GM20431 (cell line): Measurements from ENCODE around the gene FPR2.
"Not testable (repeated sequence)": the region's sequence is repeated elsewhere in the genome, so short reads cannot be mapped to it uniquely, and the experiment has no call there.

Source experiments
- in situ Hi-C: fragments of 300-500 bp; cut with MseI, MboI; formaldehyde crosslinking; loops from one replicate; pipeline ENCODE4 v1.15.0; 2020; ENCODE audit warnings: low sequenced_read_pairs; ENCODE audit not compliant: unreplicated experiment

FPR2 gene

DNA sequence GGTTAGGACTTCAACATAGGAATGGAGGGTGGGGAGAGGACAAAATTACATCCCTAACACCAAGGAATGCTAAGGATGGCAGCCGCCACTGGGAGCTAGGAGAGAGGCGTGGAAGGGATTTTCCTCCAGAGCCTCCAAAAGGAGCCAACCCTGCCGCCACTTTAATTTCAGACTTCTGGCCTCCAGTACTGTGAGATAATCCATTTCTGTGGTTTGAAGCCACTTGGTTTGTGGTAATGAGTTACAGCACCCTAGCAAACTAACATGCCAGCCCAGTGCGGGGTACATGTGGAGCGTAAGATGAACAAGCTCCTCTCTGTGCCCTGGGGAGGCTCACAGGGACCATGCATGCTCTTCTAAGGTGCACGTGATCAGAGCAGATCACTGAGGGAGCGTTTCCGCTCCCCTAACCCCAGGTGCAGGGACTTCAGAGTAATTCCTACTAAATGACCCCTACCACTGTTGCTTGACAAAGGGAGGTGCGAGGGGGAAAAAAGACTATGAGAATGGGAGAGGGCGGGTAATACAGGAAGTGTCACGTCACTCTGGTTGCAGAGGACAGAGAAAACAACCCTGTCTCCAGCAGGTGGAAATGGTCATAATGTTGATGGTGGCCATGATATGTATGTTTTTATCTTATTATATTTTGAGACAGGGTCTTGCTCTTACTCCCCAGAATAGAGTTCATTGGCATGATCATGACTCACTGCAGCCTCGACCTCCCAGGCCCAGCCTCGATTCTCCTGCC is 21.3 kb upstream of the FPR2 start:
- in situ Hi-C loops = no loop called here

DNA sequence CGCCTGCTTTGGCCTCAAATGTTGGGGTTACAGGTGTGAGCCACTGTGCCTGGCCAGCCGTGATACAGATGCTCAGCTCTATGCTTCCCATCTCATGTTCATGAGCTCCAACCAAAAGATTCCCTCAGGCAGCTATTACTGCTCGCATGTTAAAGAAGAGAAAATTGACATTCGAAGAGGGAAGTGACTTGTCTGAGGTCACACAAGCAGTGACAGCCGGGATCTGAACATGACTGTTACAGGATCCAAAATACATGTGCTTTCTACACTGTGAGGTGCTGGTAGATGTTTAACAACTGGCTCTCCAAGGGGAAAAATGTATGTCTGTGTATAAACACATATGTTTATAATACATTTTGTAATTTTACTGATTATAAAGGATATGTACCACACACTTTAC is 20.6 kb upstream of the FPR2 start:
- in situ Hi-C loops = no loop called here

DNA sequence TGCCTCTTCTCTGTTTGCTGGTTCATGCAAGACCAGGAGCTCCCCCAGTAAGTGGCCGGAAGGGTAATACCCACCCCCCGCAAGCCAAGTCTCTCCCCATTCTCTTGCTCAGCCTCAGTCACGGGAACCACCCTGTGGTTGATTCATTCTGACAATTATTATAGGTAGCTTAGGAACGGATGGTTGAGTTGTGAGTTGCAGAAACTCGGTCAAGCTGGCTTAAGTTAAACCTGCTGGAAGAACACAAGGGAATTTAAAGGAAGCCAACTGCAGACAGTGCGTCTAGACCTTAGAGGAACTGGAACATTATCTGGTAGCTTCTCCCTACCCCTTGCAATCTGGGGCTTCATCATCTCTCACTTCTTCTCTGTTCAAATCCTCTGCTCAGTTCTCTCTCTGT is 18.2 kb upstream of the FPR2 start:
- in situ Hi-C loops = no loop called here

DNA sequence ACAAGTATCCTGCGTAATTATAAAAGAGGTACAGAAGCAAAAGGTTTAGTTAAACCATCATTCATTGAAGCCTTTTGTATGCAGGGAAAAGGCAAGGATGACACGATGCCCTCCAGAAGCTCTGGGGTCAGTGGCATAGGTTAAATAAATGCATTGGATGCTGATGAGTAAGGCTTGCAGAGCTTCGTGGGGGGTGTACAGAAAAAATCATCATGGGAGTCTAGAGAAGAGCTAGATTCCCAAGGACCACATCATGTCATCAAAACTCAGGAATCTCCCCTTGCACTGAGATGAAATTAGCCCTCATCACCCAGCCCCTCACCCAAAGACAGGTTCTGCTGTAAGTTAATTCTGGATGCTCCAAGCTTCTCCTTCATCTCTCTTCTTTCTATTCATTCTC is 17.6 kb upstream of the FPR2 start:
- in situ Hi-C loops = no loop called here

DNA sequence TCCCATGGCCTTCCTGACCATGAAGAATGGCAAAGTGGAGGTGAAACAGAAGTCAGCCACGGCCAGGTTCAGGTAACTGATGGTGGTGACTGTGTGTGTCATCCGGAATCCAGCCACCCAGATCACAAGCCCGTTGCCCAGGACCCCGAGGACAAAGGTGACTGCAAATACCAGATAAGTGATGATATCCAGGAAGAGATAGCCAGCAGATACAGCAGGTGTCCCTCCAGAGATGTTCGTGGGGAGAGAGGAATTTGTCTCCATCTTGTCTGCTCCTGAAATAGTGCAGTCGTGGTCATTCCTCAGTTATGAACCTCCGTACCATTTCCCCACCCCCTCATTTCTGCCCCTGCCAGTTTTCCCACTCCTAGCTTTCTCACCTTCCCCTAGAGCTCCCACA is 14.2 kb upstream of the FPR2 start:
- in situ Hi-C loops = no loop called here

DNA sequence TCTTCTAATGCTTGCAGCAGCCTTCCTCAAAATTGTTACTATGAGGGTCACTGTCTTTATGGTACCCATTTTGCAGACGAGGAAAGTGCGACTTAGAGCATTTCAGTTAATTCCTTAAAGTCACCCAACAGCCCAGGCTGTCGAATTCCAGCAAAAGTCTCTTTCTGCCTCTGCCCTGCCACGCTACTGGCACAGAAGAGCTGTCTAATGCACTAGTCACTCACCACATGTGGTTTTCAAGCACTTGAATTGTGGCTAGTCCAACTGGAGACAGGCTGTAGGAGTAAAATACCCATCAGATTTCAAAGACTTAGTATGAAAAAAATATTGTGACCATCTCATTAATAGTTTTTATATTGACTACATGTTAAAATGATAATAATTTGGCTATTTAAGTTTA is 11.0 kb upstream of the FPR2 start:
- in situ Hi-C loops = no loop called here

DNA sequence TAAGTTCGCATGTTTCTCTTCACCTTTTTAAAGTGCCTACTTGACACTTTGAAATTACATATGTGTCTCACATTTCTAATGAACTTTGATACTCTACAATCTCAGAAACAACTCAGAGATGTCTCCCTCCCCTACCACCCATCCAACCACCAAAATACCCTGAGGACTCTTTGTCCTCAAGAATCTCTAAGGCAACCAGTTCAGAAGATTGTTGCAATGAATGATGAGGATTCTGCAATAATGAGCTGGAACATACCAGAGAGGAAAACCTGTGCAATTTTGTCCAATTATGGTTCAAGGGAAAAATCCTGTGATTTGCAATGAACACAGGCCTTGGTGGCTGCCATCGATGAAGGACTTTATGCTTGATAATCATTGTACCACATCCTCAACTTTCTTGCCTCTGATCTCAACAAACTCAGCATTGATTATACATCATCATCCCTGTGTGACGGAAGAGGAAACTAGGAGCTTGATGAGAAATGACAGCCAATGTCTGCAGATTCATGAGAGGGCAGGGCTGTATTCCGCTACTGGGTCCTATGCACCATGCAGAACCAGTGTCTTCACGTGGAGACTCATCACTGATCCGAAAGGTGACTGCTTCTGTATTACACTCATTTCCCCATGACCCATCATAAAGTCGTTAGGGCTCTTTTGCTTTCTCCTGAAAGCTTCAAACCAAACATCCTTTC is 10.4 kb upstream of the FPR2 start:
- in situ Hi-C loops = no loop called here

DNA sequence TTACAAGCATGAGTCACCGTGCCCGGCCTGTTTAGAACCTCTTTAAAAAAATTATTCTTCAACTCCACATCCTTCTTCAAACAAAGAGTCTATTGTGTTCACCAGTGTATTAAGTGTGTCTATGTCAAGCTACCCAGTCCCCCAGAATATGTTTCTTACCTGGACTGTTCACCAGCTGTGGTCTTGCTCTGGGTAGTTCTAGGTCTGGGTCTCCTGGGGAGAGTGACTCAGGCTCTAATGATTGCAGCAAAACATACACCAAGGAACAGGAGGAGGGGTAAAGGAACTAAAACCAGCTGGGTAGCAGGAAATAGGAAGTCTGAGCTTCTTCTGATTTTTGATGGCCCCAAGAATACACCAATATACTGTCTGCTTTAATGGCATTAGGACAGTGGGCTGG is 9.3 kb upstream of the FPR2 start, which contains the start of gene FPR1:
FPR1 (minus strand) TSS at position 224 of the 400 bp plus-strand sequence. CDS start 4,884 bp downstream, outside the sequence.
- in situ Hi-C loops = no loop called here

DNA sequence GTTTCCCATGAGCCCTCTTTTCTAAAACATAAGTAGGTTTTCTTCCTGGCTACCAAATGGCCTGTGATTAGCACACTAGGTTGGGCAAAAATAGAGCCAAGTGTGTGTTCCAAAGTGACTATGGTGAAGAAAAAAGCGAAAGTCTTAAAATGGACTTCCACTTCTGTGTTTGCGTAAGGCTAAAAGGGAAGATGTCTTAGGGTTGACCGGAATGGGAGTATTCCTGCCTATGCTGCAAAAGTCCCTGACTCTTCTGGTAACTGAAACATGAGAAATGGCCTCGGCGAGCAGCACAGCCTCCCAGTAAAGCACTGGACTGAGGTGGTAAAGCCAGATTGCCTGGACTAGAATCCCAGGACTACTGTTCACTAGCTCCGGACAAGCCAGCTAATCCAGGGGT is 6.9 kb upstream of the FPR2 start:
- in situ Hi-C loops = no loop called here

DNA sequence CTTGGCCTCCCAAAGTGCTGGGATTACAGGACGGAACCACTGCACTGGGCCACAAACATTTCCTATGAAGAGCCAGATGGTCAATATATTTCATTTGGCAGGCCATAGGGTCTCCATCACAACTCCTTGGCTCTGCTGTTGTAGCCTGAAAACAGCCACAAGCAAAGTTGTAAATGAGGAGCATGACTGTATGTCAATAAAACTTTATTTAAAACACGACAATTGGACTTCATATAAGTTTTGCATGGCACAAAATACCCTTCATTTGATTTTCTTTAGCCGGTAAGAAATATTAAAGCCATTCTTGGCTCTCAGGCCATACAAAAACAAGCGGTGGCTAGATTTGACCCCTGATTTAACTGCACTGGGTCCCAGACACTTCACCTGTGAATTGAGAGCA is 6.2 kb upstream of the FPR2 start:
- in situ Hi-C loops = no loop called here

DNA sequence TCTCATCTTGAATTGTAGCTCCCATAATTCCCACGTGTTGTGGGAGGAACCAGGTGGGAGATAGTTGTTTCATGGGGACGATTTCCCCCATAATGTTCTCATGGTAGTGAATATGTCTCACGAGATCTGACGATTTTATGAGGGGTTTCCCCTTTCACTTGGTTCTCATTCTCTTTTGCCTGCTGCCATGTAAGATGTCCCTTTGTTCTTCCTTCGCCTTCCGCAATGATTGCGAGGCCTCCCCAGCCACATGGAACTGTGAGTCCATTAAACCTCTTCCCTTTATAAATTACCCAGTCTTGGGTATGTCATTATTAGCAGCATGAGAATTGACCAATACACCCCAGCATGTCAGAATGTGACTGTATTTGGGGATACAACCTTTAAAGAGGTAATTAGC is 5.4 kb upstream of the FPR2 start:
- in situ Hi-C loops = no loop called here

DNA sequence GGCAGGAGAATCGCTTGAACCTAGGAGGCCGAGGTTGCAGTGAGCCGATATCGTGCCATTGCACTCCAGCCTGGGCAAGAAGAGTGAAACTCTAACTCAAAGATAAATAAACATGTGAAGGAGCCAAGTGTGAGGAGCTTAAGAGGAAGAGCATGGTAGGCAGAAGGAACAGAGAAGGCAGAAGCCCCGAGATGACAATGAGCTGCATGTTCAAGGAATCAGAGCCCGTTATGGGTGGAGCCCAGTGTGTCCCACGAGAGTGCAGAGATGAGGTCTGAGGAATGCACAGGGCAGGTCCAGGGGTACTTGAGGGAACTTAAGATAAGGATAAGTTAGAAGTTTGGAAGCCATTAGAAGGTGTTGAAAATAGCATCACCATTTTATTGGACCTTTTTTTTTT is 716 bp downstream of the FPR2 start:
- in situ Hi-C loops = no loop called here

DNA sequence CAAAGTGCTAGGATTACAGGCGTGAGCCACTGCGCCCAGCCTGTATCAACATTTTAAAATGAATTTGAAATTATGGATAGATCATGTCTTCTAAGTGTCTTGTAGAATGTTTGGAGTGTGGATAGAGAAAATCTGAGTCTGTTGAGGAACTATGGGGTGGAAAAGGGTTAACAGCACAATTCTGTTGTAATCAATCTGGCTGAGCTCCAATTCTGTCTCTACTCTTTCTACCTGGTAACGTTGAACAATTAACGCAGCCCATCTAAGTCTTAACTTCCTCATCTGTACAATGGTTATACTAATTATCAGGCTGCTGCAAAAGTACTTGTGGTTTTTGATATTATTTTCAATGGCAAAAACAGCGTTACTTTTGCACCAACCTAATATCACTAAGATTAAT is 4.1 kb downstream of the FPR2 start:
- in situ Hi-C loops = no loop called here

DNA sequence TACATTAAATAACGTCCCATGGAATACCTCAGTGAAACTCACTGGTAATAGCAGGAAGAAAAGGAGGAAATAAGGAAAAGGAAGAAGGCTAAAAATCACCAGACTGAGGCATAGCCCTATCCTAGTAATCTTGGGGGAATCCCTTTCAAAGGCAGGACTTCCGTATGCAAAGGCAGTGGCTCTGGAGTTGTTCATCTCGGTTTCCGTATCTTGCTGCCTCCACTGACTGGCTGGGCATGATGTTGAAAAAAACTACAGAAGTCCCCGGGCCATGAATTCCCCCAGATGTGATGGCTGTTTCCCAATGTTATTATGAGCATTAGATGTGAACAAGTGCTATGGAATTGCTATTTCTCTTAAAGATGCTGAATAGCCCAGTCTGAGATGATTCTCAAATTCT is 5.5 kb downstream of the FPR2 start:
- in situ Hi-C loops = no loop called here

DNA sequence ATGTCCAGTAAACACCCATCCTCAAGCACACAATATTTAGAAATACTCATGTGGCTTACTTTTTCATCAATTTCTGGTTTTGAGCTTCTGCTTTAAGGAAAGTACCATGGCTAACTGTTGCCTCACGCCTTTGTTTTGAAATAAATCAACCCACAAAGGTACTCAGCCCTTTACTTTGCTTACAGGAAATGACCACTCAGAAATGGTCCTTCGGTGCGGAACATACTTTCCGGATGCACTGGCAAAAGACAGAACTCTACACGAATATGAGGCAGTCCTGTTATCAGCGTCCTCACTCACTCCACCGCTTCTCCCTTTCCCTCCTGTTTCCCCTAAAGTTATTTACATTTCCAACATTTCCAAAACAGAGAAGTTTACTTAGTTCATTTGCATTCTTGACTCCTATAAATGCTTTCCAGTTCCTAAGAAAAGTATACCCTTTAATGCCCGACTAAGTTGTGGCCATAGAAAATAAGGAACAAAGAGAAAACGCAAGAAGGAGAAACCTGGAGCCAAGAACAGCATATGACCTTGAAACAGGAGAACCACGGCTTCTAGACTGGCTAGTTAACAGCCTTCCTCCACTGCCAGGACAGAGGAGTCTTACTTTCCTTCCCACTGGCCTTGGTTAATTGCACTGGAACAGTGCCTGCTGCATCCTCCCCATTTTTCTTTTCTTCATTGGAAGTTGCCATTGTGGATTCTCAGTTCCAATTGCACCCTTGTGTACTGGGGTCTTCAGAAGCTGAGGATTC is 10.6 kb downstream of the FPR2 start:
- in situ Hi-C loops = no loop called here

DNA sequence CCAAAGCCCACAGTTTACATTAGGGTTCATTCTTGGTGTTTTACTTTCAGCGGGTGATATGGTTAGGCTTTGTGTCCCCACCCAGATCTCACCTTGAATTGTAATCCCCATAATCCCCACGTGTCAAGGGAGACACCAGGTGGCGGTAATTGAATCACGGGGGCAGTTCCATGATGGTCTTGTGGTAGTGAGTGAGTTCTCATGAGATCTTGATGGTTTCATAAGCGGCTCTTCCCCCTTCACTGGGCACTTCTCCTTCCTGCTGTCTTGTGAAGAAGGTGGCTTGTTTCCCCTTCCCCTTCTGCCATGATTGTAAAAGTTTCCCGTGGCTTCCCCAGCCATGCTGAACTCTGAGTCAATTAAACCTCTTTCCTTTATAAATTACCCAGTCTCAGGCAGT is 12.0 kb downstream of the FPR2 start:
- in situ Hi-C loops = no loop called here

DNA sequence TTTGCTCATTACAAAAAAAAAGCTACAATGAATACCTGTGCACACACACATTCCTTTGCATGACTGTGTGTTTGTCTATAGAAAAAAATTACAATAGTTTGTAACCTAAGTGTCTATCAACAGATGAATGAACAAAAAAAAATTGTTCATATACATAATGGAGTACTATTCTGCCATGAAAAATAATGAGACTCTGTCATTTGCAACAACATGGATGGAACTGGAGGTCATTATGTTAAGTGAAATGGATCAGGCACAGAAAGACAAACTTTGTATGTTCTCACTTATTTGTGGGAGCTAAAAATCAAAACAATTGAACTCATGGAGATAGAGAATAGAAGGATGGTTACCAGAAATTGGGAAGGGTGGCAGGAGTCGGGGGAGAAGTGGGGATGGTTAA is 15.6 kb downstream of the FPR2 start:
- in situ Hi-C loops = not testable (repeated sequence)

DNA sequence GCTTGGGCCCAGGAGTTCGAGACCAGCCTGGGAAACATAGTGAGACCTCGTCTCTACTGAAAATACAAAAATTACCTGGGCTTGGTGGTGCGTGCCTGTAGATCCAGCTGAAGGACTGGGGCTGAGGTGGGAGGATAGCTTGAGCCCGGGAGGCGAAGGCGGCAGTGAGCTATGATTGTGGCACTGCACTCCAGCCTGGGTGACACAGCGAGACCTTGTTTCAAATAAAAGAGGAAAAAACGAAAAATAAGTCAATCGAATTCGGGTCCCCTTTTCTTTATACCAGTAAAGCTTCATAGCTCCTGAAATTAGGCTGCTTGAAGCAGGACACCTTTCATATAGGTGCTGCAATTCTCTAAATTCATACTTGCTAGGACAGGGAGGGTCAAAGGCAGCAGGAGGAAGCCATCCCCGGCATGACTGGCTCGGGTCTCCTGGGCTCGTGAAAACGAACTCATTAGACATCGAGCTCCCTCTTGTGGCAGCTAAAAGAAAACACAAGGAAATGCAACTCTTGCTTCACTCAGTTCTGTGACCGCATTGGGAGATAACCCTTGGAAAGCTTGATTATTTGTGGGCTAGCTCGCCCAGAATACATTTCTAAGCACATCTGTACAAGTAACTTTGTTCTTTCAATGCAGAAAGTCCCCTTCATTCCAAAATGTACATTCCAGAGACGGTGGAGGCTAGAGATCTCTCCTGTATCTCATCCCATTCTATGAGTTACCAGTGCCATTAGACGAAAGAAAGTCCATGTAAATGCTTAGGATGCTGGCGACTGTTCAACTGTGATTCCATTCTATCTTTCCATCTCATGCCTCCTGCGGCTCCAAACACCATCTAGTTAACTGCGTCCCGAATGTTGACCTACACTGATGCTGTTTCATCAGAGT is 16.8 kb downstream of the FPR2 start:
- in situ Hi-C loops = no loop called here

DNA sequence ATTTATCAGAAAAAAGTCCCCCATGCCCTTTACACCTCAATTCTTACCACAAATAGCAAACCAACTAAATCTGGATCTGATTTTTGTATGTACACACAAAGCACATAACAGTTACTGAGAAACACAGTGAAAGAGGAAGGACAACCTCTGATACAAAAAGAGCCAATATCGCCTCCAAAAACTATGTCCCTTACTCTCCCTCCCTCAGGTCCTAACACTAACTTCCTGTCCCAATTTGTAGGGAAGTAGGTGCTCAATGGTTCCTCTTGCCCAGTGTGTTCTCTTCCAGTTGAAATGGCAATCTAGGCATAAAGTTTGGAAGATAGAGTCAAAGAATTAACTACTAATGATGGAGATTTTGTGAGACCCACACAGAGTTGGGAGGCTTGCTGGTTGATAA is 18.2 kb downstream of the FPR2 start:
- in situ Hi-C loops = no loop called here

DNA sequence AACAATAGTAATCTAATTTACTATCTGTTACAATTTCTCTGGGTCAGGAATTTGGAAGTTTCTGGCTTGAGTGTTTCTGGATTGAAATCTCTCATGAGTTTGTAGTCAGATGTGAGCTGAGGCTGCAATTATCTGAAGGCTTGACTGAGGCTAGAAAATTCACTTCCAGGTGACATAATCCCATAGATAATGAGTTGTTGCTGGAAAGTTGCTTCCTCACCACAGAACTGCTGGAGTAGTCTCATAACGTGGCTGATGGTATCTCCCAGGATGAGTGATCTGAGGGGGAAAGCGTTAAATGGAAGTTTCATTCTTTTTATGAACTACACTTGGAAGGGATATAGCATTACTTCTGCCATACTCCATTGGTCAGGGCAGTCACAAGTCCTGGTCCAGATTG is 18.7 kb downstream of the FPR2 start:
- in situ Hi-C loops = no loop called here
